ENCODE data around the gene NKAIN2. TPM values are rescaled to one million over a fixed set of nuclear protein-coding genes. Genes with fewer than 3 reads are reported as not detected.
A peak's percentile ranks its signal among the peaks of the same experiment; 100 is the strongest.

The NKAIN2 gene
- total and polyA plus RNA-seq, 7 donors: under 0.01 to 4.4 (median 0.75) TPM; not detected in 1

GRCh38 chr6:123801067-123801466 lies 2.6 kb upstream of the NKAIN2 start:
- 65 to 80% methylated on average over 5 of the region's 5 CpGs for WGBS, 2 donors
- no peak for TF ChIP-seq CTCF (IDR thresholded peaks at IDR 0.05)
- no peak for TF ChIP-seq EP300 (IDR thresholded peaks at IDR 0.05)
- no peak for TF ChIP-seq POLR2AphosphoS5 (IDR thresholded peaks at IDR 0.05)
- no peak for TF ChIP-seq POLR2A (IDR thresholded peaks at IDR 0.05)
- peaks cover 0 to 20% (median 5%) of the 10 kb centered on the region in 3 donors for H3K27me3 ChIP-seq
- intact Hi-C loops (cut with DNase I): loop anchor here (5.0 kb wide), 1 partner anchor 996 kb away; no protein-coding TSS in a partner anchor
- peaks cover 0 to 14% (median 11%) of the 10 kb centered on the region in 4 donors for H3K4me1 ChIP-seq
- no peak overlapping the region for H3K4me3 ChIP-seq
- H3K9me3 ChIP-seq: no peaks in the 10 kb centered on the region
- DNase-seq: no peak
- no peak overlapping the region for H3K27ac ChIP-seq
- no peaks in the 10 kb centered on the region for H3K36me3 ChIP-seq

- intact Hi-C loops (cut with DNase I): loop anchor here (2.0 to 5.0 kb wide), 2 partner anchors 995 to 1052 kb away; no protein-coding TSS in a partner anchor
- peak overlapping the region in 3 of 4 donors; percentile 50 to 57 (median 53) for H3K4me3 ChIP-seq
- H3K27ac ChIP-seq: no peak overlapping the region
- no peaks in the 10 kb centered on the region for H3K36me3 ChIP-seq
- peaks cover 0 to 22% (median 5%) of the 10 kb centered on the region in 3 donors for H3K27me3 ChIP-seq
- DNase-seq: no peak
- TF ChIP-seq CTCF (IDR thresholded peaks at IDR 0.05) (no peak), EP300 (IDR thresholded peaks at IDR 0.05) (no peak), POLR2AphosphoS5 (IDR thresholded peaks at IDR 0.05) (no peak), POLR2A (IDR thresholded peaks at IDR 0.05) (no peak)
- H3K4me1 ChIP-seq: peaks cover 0 to 14% (median 11%) of the 10 kb centered on the region in 4 donors
- H3K9me3 ChIP-seq: no peaks in the 10 kb centered on the region
- 16 to 29% methylated on average over 6 of the region's 6 CpGs for WGBS, 2 donors
Observed at GRCh38 chr6:123802351-123802696, 1.3 kb upstream of the NKAIN2 start.

- peak; percentile 77 for DNase-seq
- H3K36me3 ChIP-seq: no peaks in the 10 kb centered on the region
- H3K4me3 ChIP-seq: peak overlapping the region; percentile 30 to 57 (median 52)
- H3K4me1 ChIP-seq: peaks cover 0 to 14% (median 11%) of the 10 kb centered on the region in 4 donors
- no peak overlapping the region for H3K27ac ChIP-seq
- no peaks in the 10 kb centered on the region for H3K9me3 ChIP-seq
- intact Hi-C loops (cut with DNase I): loop anchor here (2.0 to 5.0 kb wide), 2 partner anchors 994 to 1052 kb away; no protein-coding TSS in a partner anchor
- no peak for TF ChIP-seq POLR2AphosphoS5 (IDR thresholded peaks at IDR 0.05)
- no peak for TF ChIP-seq POLR2A (IDR thresholded peaks at IDR 0.05)
- peak; percentile 22 to 81 (median 64) for TF ChIP-seq CTCF (IDR thresholded peaks at IDR 0.05)
- TF ChIP-seq EP300 (IDR thresholded peaks at IDR 0.05): no peak
- peaks cover 0 to 22% (median 5%) of the 10 kb centered on the region in 3 donors for H3K27me3 ChIP-seq
- 1% methylated on average over 61 of the region's 61 CpGs for WGBS, 2 donors
Observed at GRCh38 chr6:123802697-123803503, 765 bp upstream of the NKAIN2 start.

GRCh38 chr6:123804014-123804786 lies 535 bp downstream of the NKAIN2 start:
- H3K27me3 ChIP-seq: peaks cover 0 to 30% (median 5%) of the 10 kb centered on the region in 3 donors
- intact Hi-C loops (cut with DNase I): loop anchor here (5.0 kb wide), 1 partner anchor 993 kb away; no protein-coding TSS in a partner anchor
- TF ChIP-seq POLR2A (IDR thresholded peaks at IDR 0.05) (no peak), CTCF (IDR thresholded peaks at IDR 0.05) (no peak), EP300 (IDR thresholded peaks at IDR 0.05) (no peak), POLR2AphosphoS5 (IDR thresholded peaks at IDR 0.05) (no peak)
- H3K9me3 ChIP-seq: no peaks in the 10 kb centered on the region
- no peak overlapping the region for H3K27ac ChIP-seq
- H3K36me3 ChIP-seq: no peaks in the 10 kb centered on the region
- H3K4me1 ChIP-seq: peaks cover 0 to 14% (median 11%) of the 10 kb centered on the region in 4 donors
- DNase-seq: no peak
- peak overlapping the region; percentile 11 to 57 (median 52) for H3K4me3 ChIP-seq
- 2 to 4% methylated on average over 25 of the region's 25 CpGs for WGBS, 2 donors

All from sigmoid colon (tissue), 7 donors.